ENCODE measurements around the gene COPS3.

DNA sequence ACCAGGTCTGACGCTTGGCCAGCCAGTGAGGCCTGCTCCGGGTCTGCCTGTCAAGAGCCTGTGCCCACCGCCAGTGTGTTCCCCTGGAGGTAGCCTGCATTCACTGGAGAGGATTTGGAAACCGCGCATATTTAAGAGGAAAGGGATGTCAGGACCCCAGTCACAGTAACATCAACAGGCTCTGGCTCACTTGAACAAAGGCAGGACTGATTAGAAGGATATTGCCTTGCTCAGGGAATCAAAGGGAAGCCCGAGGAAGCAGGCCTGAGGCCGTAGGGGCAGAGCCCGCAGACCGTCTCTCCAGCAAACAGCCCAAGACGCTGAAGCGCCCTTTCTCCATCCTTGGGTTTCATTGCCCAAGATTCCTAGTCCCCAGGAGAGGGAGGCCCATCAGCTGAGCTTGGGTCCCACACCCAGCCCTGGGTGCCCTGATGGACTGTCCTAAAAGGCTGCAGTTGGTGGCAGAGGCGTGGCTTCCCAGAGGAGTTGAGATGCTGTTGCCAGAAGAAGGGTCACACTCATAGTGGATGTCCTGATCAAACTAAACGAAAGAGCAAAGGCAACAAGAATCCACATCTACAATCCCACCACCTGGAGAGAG is 45.3 kb upstream of the COPS3 start:
- TF ChIP-seq, protein P1, sequence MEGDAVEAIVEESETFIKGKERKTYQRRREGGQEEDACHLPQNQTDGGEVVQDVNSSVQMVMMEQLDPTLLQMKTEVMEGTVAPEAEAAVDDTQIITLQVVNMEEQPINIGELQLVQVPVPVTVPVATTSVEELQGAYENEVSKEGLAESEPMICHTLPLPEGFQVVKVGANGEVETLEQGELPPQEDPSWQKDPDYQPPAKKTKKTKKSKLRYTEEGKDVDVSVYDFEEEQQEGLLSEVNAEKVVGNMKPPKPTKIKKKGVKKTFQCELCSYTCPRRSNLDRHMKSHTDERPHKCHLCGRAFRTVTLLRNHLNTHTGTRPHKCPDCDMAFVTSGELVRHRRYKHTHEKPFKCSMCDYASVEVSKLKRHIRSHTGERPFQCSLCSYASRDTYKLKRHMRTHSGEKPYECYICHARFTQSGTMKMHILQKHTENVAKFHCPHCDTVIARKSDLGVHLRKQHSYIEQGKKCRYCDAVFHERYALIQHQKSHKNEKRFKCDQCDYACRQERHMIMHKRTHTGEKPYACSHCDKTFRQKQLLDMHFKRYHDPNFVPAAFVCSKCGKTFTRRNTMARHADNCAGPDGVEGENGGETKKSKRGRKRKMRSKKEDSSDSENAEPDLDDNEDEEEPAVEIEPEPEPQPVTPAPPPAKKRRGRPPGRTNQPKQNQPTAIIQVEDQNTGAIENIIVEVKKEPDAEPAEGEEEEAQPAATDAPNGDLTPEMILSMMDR (conservative IDR thresholded peaks at IDR 0.05; ENCODE audit: low read depth, low read length) = no peak
- TF ChIP-seq EZH2 (IDR thresholded peaks at IDR 0.05; ENCODE audit: borderline replicate concordance, low read depth, low read length, poor library complexity, severe bottlenecking) = no peak
